OCI-LY3 (cell line): Measurements from ENCODE around the gene B4GALNT4.
"Not testable (repeated sequence)": the region's sequence is repeated elsewhere in the genome, so short reads cannot be mapped to it uniquely, and the experiment has no call there.

Experiments used
- H2AFZ ChIP-seq: fragments of 200-600, 300-600 bp; shearing (Covaris generic); 2 replicates; pipeline ENCODE4 v1.6.0; 2014; ENCODE audit warnings: antibody characterized with exemption, low read depth, low read length
- H3K27ac ChIP-seq: fragments of 200-600, 300-600 bp; sonication (generic); 2 replicates; pipeline ENCODE4 v1.5.1; 2014; ENCODE audit warnings: mild to moderate bottlenecking, low read length, moderate library complexity, mixed read lengths
- H3K27me3 ChIP-seq: fragments of 200-600, 300-600 bp; sonication (generic); 2 replicates; pipeline ENCODE4 v1.6.1; 2014; ENCODE audit warnings: low read depth, low read length, mixed read lengths
- H3K36me3 ChIP-seq: fragments of 200-600, 300-600 bp; sonication (generic); replicated peaks from 2 replicates; pipeline ENCODE3; 2014; ENCODE audit warnings: low read depth, low read length, mixed read lengths
- H3K4me1 ChIP-seq: fragments of 300-600, 200-600 bp; sonication (generic); 2 replicates; pipeline ENCODE4 v1.6.1; 2014; ENCODE audit warnings: low read length, mixed read lengths
- H3K4me2 ChIP-seq: fragments of 200-600, 300-600 bp; sonication (generic); 2 replicates; pipeline ENCODE4 v1.6.1; 2014; ENCODE audit warnings: low read length, mixed read lengths
- H3K4me3 ChIP-seq: fragments of 300-600, 200-600 bp; sonication (generic); 2 replicates; pipeline ENCODE4 v1.5.1; 2014; ENCODE audit warnings: antibody characterized with exemption, mild to moderate bottlenecking, low read length, moderate library complexity
- H3K79me2 ChIP-seq: fragments of 300-600, 200-600 bp; shearing (Covaris generic); 2 replicates; pipeline ENCODE4 v1.6.1; 2014; ENCODE audit warnings: mild to moderate bottlenecking, low read length, mixed read lengths
- H3K9ac ChIP-seq: fragments of 300-600, 200-600 bp; shearing (Covaris generic); 2 replicates; pipeline ENCODE4 v1.6.0; 2014; ENCODE audit warnings: mild to moderate bottlenecking, low read length, moderate library complexity
- H3K9me3 ChIP-seq: fragments of 200-600, 300-600 bp; shearing (Covaris generic); 2 replicates; pipeline ENCODE4 v1.6.1; 2014; ENCODE audit warnings: low read length, mixed read lengths; ENCODE audit not compliant: insufficient read depth
- H4K20me1 ChIP-seq: fragments of 200-600, 300-600 bp; sonication (generic); 2 replicates; pipeline ENCODE4 v1.6.1; 2016; ENCODE audit warnings: low read length, mixed read lengths; ENCODE audit not compliant: insufficient read depth
- CTCF ChIP-seq: fragments of 200-600, 300-600 bp; sonication (generic); IDR thresholded peaks from 2 replicates; pipeline ENCODE4 v1.5.1; 2014; ENCODE audit warnings: antibody characterized with exemption, low read length, low read depth
- EZH2phosphoT487 ChIP-seq: fragments of 200-600 bp; shearing (Covaris generic); IDR thresholded peaks from 2 replicates; pipeline ENCODE4 v1.6.1; 2018; ENCODE audit warnings: antibody characterized with exemption, mixed run types, low read depth

B4GALNT4 gene, protein sequence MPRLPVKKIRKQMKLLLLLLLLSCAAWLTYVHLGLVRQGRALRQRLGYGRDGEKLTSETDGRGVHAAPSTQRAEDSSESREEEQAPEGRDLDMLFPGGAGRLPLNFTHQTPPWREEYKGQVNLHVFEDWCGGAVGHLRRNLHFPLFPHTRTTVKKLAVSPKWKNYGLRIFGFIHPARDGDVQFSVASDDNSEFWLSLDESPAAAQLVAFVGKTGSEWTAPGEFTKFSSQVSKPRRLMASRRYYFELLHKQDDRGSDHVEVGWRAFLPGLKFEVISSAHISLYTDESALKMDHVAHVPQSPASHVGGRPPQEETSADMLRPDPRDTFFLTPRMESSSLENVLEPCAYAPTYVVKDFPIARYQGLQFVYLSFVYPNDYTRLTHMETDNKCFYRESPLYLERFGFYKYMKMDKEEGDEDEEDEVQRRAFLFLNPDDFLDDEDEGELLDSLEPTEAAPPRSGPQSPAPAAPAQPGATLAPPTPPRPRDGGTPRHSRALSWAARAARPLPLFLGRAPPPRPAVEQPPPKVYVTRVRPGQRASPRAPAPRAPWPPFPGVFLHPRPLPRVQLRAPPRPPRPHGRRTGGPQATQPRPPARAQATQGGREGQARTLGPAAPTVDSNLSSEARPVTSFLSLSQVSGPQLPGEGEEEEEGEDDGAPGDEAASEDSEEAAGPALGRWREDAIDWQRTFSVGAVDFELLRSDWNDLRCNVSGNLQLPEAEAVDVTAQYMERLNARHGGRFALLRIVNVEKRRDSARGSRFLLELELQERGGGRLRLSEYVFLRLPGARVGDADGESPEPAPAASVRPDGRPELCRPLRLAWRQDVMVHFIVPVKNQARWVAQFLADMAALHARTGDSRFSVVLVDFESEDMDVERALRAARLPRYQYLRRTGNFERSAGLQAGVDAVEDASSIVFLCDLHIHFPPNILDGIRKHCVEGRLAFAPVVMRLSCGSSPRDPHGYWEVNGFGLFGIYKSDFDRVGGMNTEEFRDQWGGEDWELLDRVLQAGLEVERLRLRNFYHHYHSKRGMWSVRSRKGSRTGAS

GRCh38 chr11:369336-370018 lies at the start of gene B4GALNT4:
B4GALNT4 (plus strand) TSS chr11:369499; CDS start chr11:369804, 305 bp downstream.
- no peak within 1 kb of the TSS for H3K9ac ChIP-seq
- H3K9me3 ChIP-seq: no peaks in the 10 kb centered on the region
- no peaks in the 10 kb centered on the region for H3K36me3 ChIP-seq
- no peak within 1 kb of the TSS for H2AFZ ChIP-seq
- H3K4me1 ChIP-seq: no peaks in the 10 kb centered on the region; the same call in 1 of the 2 replicates
- no peak within 1 kb of the TSS for H3K4me2 ChIP-seq
- H3K27ac ChIP-seq: no peak within 1 kb of the TSS
- no peaks in the 10 kb centered on the region for H3K27me3 ChIP-seq
- H3K4me3 ChIP-seq: no peak within 1 kb of the TSS
- H4K20me1 ChIP-seq: no peaks in the 10 kb centered on the region
- H3K79me2 ChIP-seq: no peaks in the 10 kb centered on the region
- TF ChIP-seq CTCF: no peak

- not testable (repeated sequence) for H3K27me3 ChIP-seq, H2AFZ ChIP-seq, H3K4me2 ChIP-seq, H4K20me1 ChIP-seq, H3K9ac ChIP-seq, H3K9me3 ChIP-seq, H3K27ac ChIP-seq, H3K36me3 ChIP-seq, H3K4me3 ChIP-seq, H3K79me2 ChIP-seq, H3K4me1 ChIP-seq
Observed at GRCh38 chr11:319888-320273, 49.4 kb upstream of the B4GALNT4 start.

- H3K4me3 ChIP-seq: no peak overlapping the region
- H3K79me2 ChIP-seq: no peaks in the 10 kb centered on the region
- no peak overlapping the region for H3K9ac ChIP-seq
- H3K27ac ChIP-seq: no peak overlapping the region
- no peak overlapping the region for H2AFZ ChIP-seq
- H3K27me3 ChIP-seq: no peaks in the 10 kb centered on the region
- peaks cover 29% of the 10 kb centered on the region for H3K4me1 ChIP-seq
- H3K4me2 ChIP-seq: no peak overlapping the region
- no peaks in the 10 kb centered on the region for H4K20me1 ChIP-seq
- H3K9me3 ChIP-seq: no peaks in the 10 kb centered on the region
- H3K36me3 ChIP-seq: no peaks in the 10 kb centered on the region
- TF ChIP-seq EZH2phosphoT487: no peak
- no peak for TF ChIP-seq CTCF
Observed at GRCh38 chr11:324156-324555, 45.1 kb upstream of the B4GALNT4 start.

DNA sequence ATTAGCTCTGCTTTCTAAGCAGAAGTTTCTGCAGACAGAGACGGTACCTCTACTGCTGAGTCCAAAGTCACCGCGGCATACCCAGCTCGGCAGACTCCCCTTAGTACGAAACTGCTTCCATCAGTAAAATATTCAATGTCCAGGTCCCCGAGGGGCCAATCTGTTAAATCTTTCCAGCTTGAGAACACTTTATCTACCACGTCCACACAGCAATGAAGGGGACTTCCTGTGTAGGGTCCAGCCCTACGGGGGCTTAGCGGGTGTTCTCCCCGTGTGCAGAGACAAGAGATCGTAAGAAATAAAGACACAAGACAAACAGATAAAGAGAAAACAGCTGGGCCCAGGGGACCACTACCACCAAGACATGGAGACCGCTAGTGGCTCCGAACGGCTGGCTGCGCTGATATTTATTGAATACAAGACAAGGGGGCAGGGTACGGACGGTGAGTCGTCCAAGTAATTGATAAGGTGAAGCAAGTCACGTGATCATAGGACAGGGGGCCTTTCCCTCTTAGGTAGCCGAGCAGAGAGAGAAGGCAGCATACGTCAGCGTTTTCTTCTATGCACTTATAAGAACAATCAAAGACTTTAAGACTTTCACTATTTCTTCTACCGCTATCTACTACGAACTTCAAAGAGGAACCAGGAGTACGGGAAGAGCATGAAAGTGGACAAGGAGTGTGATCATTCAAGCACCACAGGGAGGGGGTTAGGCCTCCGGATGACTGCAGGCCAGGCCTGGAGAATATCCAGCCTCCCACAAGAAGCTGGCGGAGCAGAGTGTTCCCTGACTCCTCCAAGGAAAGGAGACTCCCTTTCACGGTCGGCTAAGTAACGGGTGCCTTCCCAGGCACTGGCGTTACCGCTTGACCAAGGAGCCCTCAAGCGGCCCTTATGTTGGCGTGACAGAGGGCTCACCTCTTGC lies 44.4 kb upstream of the B4GALNT4 start:
- not testable (repeated sequence) for H3K27ac ChIP-seq, H4K20me1 ChIP-seq, H3K79me2 ChIP-seq, H3K4me3 ChIP-seq, H3K9me3 ChIP-seq, H3K36me3 ChIP-seq, H3K4me2 ChIP-seq, H3K9ac ChIP-seq, H2AFZ ChIP-seq, H3K27me3 ChIP-seq
- peaks cover 36% of the 10 kb centered on the region for H3K4me1 ChIP-seq
